SK-N-SH treated with all-trans-retinoic acid at 6 μM for 48 hours (cell line): ENCODE data around the gene TNS2.
A peak's percentile ranks its signal among the peaks of the same experiment; 100 is the strongest.

Experiments used
- ATAC-seq: fragments of 200-7000 bp; cut with Tn5 transposase; 3 replicates; pipeline ENCODE4 v1.9.1; 2020; ENCODE audit warnings: mild to moderate bottlenecking, moderate library complexity
- ARNTL ChIP-seq: fragments of 450-650 bp; formaldehyde crosslinking; IDR thresholded peaks from 2 replicates; pipeline ENCODE4 v1.5.0; 2020; ENCODE audit warnings: low read depth, mild to moderate bottlenecking, moderate library complexity, borderline replicate concordance
- CSDC2 ChIP-seq: fragments of 250-450 bp; sonication (Bioruptor Pico); IDR thresholded peaks from 2 replicates; pipeline ENCODE4 v1.5.0; 2020; ENCODE audit warnings: mild to moderate bottlenecking, moderate library complexity
- GLIS3 ChIP-seq: fragments of 250-450 bp; sonication (Bioruptor Pico); IDR thresholded peaks from 2 replicates; pipeline ENCODE4 v1.5.0; 2020; ENCODE audit warnings: mild to moderate bottlenecking, moderate library complexity
- PPARA ChIP-seq: fragments of 250-450 bp; sonication (Bioruptor Pico); IDR thresholded peaks from 2 replicates; pipeline ENCODE4 v1.5.0; 2020; ENCODE audit warnings: mild to moderate bottlenecking, borderline replicate concordance
- RARB ChIP-seq: fragments of 250-450 bp; sonication (Bioruptor Pico); IDR thresholded peaks from 2 replicates; pipeline ENCODE4 v1.8.0; 2021; ENCODE audit warnings: mild to moderate bottlenecking, moderate library complexity
- SNAI2 ChIP-seq: fragments of 250-450 bp; sonication (Bioruptor Pico); IDR thresholded peaks from 2 replicates; pipeline ENCODE4 v1.5.0; 2020; ENCODE audit warnings: mild to moderate bottlenecking, moderate library complexity
- TCF4 ChIP-seq: fragments of 250-450 bp; sonication (Bioruptor Pico); IDR thresholded peaks from 2 replicates; pipeline ENCODE4 v1.8.0; 2021; ENCODE audit warnings: mild to moderate bottlenecking, moderate library complexity, borderline replicate concordance
- ZC3H10 ChIP-seq: fragments of 250-450 bp; sonication (Bioruptor Pico); IDR thresholded peaks from 2 replicates; pipeline ENCODE4 v1.5.1; 2021; ENCODE audit warnings: mild to moderate bottlenecking, moderate library complexity
- ZFP3 ChIP-seq: fragments of 250-450 bp; sonication (Bioruptor Pico); IDR thresholded peaks from 2 replicates; pipeline ENCODE4 v1.5.0; 2020; ENCODE audit warnings: mild to moderate bottlenecking, moderate library complexity
- ZNF565 ChIP-seq: fragments of 450-650 bp; formaldehyde crosslinking; conservative IDR thresholded peaks from 2 replicates; pipeline ENCODE4 v1.5.0; 2020; ENCODE audit warnings: low read depth, mild to moderate bottlenecking, moderate library complexity
- TF ChIP-seq, protein P1 (sequence below): fragments of 250-450 bp; sonication (Bioruptor Pico); IDR thresholded peaks from 2 replicates; pipeline ENCODE4 v1.5.1; 2020; ENCODE audit warnings: low read depth, mild to moderate bottlenecking, moderate library complexity
- TF ChIP-seq, protein P2 (sequence below): fragments of 250-450 bp; sonication (Bioruptor Pico); IDR thresholded peaks from 2 replicates; pipeline ENCODE4 v1.5.0; 2020; ENCODE audit warnings: mild to moderate bottlenecking, moderate library complexity
- TF ChIP-seq, protein P3 (sequence below): fragments of 250-450 bp; sonication (Bioruptor Pico); IDR thresholded peaks from 2 replicates; pipeline ENCODE4 v1.8.0; 2020; ENCODE audit warnings: mild to moderate bottlenecking, moderate library complexity, borderline replicate concordance
- TF ChIP-seq, protein P4 (sequence below): fragments of 250-450 bp; sonication (Bioruptor Pico); IDR thresholded peaks from 2 replicates; pipeline ENCODE4 v1.8.0; 2021; ENCODE audit warnings: low read depth, mild to moderate bottlenecking, moderate library complexity, borderline replicate concordance

TNS2 gene

DNA sequence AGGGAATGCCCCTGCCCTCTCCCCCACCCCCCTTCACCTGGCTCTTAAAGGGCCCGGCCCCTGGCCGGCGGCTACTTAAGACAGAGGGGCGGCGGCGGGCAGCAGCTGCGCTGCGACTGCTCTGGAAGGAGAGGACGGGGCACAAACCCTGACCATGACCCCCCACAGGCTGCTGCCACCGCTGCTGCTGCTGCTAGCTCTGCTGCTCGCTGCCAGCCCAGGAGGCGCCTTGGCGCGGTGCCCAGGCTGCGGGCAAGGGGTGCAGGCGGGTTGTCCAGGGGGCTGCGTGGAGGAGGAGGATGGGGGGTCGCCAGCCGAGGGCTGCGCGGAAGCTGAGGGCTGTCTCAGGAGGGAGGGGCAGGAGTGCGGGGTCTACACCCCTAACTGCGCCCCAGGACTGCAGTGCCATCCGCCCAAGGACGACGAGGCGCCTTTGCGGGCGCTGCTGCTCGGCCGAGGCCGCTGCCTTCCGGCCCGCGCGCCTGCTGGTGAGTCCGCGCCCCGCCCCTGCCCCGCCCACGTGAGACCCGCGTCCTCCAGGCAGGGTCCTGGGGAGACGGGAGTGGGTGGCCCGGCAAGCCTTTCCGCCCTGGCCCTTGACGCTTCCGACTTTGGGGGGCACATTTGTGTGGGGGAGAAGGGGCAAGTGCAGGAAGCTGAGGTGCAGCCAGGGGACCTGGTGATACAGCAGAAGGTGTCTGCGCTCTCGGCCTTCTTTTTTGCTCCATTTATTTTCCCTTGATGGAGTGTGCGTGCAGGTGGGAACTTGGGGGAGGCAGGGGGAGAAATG lies 47.9 kb downstream of the TNS2 start, which contains the start of gene IGFBP6:
IGFBP6 (plus strand) TSS at position 104 of the 790 bp plus-strand sequence; CDS start at position 155, 51 bp downstream.
- peak; percentile 83 for ATAC-seq
- TF ChIP-seq CSDC2 (0 out of 2 replicates have a peak, but pooled peaks have one; percentile 54), GLIS3 (no peak), SNAI2 (CRISPR knock-in tag) (no peak), ARNTL (CRISPR knock-in tag) (no peak), ZC3H10 (no peak), ZFP3 (CRISPR knock-in tag) (peak; percentile 82), ZNF565 (CRISPR knock-in tag) (no peak)
- TF ChIP-seq, protein P1, sequence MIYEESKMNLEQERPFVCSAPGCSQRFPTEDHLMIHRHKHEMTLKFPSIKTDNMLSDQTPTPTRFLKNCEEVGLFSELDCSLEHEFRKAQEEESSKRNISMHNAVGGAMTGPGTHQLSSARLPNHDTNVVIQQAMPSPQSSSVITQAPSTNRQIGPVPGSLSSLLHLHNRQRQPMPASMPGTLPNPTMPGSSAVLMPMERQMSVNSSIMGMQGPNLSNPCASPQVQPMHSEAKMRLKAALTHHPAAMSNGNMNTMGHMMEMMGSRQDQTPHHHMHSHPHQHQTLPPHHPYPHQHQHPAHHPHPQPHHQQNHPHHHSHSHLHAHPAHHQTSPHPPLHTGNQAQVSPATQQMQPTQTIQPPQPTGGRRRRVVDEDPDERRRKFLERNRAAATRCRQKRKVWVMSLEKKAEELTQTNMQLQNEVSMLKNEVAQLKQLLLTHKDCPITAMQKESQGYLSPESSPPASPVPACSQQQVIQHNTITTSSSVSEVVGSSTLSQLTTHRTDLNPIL: no peak
- TF ChIP-seq, protein P2, sequence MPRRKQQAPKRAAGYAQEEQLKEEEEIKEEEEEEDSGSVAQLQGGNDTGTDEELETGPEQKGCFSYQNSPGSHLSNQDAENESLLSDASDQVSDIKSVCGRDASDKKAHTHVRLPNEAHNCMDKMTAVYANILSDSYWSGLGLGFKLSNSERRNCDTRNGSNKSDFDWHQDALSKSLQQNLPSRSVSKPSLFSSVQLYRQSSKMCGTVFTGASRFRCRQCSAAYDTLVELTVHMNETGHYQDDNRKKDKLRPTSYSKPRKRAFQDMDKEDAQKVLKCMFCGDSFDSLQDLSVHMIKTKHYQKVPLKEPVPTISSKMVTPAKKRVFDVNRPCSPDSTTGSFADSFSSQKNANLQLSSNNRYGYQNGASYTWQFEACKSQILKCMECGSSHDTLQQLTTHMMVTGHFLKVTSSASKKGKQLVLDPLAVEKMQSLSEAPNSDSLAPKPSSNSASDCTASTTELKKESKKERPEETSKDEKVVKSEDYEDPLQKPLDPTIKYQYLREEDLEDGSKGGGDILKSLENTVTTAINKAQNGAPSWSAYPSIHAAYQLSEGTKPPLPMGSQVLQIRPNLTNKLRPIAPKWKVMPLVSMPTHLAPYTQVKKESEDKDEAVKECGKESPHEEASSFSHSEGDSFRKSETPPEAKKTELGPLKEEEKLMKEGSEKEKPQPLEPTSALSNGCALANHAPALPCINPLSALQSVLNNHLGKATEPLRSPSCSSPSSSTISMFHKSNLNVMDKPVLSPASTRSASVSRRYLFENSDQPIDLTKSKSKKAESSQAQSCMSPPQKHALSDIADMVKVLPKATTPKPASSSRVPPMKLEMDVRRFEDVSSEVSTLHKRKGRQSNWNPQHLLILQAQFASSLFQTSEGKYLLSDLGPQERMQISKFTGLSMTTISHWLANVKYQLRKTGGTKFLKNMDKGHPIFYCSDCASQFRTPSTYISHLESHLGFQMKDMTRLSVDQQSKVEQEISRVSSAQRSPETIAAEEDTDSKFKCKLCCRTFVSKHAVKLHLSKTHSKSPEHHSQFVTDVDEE (CRISPR knock-in tag): 0 out of 2 replicates have a peak, but pooled peaks have one; percentile 33
- TF ChIP-seq, protein P3, sequence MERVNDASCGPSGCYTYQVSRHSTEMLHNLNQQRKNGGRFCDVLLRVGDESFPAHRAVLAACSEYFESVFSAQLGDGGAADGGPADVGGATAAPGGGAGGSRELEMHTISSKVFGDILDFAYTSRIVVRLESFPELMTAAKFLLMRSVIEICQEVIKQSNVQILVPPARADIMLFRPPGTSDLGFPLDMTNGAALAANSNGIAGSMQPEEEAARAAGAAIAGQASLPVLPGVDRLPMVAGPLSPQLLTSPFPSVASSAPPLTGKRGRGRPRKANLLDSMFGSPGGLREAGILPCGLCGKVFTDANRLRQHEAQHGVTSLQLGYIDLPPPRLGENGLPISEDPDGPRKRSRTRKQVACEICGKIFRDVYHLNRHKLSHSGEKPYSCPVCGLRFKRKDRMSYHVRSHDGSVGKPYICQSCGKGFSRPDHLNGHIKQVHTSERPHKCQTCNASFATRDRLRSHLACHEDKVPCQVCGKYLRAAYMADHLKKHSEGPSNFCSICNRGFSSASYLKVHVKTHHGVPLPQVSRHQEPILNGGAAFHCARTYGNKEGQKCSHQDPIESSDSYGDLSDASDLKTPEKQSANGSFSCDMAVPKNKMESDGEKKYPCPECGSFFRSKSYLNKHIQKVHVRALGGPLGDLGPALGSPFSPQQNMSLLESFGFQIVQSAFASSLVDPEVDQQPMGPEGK: 0 out of 2 replicates have a peak, but pooled peaks have one; percentile 3

DNA sequence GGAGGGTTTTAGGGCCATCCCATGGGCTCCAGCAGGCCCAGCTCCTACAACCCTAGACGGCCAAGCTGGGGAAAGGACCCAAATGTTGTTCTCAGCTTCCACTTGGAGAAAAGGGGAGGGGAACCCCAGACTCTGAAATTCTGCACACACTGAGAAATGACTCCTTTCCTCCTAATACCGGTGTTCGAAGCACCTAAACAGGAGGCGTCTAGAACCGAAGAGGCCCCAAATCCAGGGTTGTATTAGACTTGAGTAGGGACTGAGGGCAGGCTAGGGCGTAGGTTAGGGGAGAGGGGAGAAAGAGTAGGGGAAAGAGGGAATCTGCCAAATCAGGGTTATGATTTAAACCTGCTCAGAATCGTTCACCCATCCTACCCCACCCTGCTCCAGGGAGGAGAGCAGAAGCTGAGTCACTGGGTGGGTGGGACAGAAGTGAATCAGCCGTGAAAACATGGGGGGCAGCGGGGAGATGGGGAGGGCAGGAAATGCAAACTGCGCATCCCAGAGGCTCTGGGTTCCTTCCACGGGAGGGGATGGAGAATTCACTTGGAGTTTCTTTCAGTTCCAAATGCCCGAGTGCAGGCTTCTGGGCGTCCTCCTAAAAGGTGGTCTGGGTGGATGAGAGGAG lies 48.6 kb downstream of the TNS2 start:
- ATAC-seq: peak; percentile 60
- TF ChIP-seq, protein P3: peak; percentile 93; the same call in 1 of the 2 replicates
- TF ChIP-seq ZC3H10: no peak

DNA sequence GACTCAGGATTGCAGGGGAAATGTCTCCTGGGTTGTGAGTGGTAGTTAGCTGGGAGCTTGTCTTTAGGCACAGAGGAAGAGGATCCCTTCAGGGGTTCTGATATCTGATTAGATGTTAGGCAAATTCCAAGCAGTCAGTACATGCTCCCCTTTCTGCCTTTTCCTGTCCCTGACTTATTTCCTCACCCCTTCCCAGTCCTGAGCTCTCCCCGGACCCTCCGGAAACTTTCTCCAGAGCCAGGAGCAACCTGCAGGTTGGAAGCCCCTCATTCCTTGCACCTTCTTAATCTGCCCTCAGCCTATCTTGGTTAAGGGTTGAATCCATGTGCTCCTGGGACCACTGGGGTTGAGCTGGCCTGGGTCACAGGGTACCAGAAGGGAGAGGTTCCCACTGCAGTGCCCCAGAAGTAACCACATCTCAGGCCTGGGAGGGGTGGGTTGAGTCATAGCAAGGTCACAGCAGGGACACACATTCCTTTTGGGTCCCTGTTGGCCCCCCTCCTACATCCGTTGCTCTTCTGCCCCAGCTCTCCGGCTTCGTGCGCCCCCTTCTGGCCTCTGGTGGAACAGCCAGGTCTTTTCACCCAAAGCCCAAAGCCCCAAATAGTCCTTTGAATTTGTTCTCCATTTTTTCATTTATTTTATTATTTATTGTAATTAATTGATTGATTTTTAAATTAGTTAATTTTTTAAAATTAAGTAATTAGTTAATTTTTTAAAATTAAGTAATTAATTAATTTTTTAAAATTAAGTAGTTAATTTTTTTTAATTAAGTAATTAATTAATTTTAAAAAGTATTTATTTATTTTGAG lies 49.4 kb downstream of the TNS2 start:
- ATAC-seq: peak; percentile 68
- peak; percentile 76 for TF ChIP-seq ZFP3 (CRISPR knock-in tag)
- peak; percentile 93; the same call in 1 of the 2 replicates for TF ChIP-seq CSDC2
- no peak for TF ChIP-seq PPARA (CRISPR knock-in tag)
- TF ChIP-seq, protein P3: peak; percentile 94

DNA sequence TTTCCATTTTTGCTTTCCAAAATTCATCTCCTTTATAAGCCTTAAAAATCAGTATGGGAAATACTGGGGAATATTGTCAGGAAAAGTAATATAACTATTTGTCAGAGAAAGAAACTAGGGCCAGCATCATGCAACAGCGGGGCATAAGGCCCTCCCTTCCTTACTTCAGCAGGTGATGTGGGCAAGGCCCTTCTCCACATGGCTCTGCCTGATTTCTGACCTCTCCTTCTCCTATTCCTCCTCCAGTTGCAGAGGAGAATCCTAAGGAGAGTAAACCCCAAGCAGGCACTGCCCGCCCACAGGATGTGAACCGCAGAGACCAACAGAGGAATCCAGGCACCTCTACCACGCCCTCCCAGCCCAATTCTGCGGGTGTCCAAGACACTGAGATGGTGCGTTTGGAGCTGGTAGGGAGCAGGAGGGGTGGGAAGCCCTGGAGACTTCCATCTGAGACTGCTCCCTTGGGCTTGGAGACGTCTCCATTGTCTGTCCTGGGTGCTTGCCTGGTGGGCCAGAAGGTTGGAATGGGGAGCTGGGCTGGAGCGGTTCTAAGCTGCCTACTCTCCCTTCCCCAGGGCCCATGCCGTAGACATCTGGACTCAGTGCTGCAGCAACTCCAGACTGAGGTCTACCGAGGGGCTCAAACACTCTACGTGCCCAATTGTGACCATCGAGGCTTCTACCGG lies 50.7 kb downstream of the TNS2 start:
- ATAC-seq: no peak

More for the DNA sequence above, 50.7 kb downstream of the TNS2 start:
- TF ChIP-seq, protein P4, sequence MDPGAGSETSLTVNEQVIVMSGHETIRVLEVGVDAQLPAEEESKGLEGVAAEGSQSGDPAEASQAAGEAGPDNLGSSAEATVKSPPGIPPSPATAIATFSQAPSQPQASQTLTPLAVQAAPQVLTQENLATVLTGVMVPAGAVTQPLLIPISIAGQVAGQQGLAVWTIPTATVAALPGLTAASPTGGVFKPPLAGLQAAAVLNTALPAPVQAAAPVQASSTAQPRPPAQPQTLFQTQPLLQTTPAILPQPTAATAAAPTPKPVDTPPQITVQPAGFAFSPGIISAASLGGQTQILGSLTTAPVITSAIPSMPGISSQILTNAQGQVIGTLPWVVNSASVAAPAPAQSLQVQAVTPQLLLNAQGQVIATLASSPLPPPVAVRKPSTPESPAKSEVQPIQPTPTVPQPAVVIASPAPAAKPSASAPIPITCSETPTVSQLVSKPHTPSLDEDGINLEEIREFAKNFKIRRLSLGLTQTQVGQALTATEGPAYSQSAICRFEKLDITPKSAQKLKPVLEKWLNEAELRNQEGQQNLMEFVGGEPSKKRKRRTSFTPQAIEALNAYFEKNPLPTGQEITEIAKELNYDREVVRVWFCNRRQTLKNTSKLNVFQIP: no peak
- TF ChIP-seq, protein P3: no peak
- TF ChIP-seq ZC3H10 (no peak), TCF4 (CRISPR knock-in tag) (no peak), RARB (CRISPR knock-in tag) (no peak)
- TF ChIP-seq, all 23 proteins: peak for 0
